Neural cell (in vitro differentiated cells): ENCODE measurements around the gene NCOA7.

ENCODE experiments used
- EP300 ChIP-seq: fragments of 450-650 bp; conservative IDR thresholded peaks from 2 replicates; pipeline ENCODE4 v1.6.1; 2014; ENCODE audit warnings: antibody characterized with exemption, mild to moderate bottlenecking, moderate library complexity; ENCODE audit not compliant: poor library complexity, severe bottlenecking
- EZH2 ChIP-seq: fragments of 200-600, 300-800 bp; shearing (Covaris generic), sonication (generic); IDR thresholded peaks from 2 replicates; pipeline ENCODE4 v1.6.1; 2014; ENCODE audit warnings: antibody characterized with exemption, low read length, borderline replicate concordance, mild to moderate bottlenecking; ENCODE audit not compliant: insufficient read depth, poor library complexity, severe bottlenecking
- MXI1 ChIP-seq: fragments of 450-650 bp; conservative IDR thresholded peaks from 2 replicates; pipeline ENCODE4 v1.6.1; 2014; ENCODE audit warnings: antibody characterized with exemption, mild to moderate bottlenecking; ENCODE audit not compliant: poor library complexity, severe bottlenecking
- POLR2AphosphoS5 ChIP-seq: IDR thresholded peaks from 2 replicates; pipeline ENCODE4 v1.6.1; 2012
- RAD21 ChIP-seq: fragments of 450-650 bp; conservative IDR thresholded peaks from 2 replicates; pipeline ENCODE4 v1.6.1; 2014; ENCODE audit warnings: antibody characterized with exemption, mild to moderate bottlenecking, moderate library complexity
- REST ChIP-seq: IDR thresholded peaks from 2 replicates; pipeline ENCODE4 v1.6.1; 2012; ENCODE audit warnings: borderline replicate concordance
- SMC3 ChIP-seq: fragments of 450-650 bp; conservative IDR thresholded peaks from 2 replicates; pipeline ENCODE4 v1.6.1; 2014; ENCODE audit warnings: antibody characterized with exemption, mild to moderate bottlenecking, moderate library complexity; ENCODE audit not compliant: poor library complexity
- TAF1 ChIP-seq: IDR thresholded peaks from 2 replicates; pipeline ENCODE4 v1.6.1; 2012; ENCODE audit warnings: low read depth
- TF ChIP-seq, protein P1 (sequence below): fragments of 450-650 bp; IDR thresholded peaks from 2 replicates; pipeline ENCODE4 v1.5.1; 2014; ENCODE audit warnings: antibody characterized with exemption, mild to moderate bottlenecking, moderate library complexity; ENCODE audit not compliant: poor library complexity, severe bottlenecking

- TF ChIP-seq POLR2AphosphoS5 (no peak), RAD21 (no peak), EP300 (no peak), EZH2 (no peak), TAF1 (no peak), SMC3 (no peak), REST (no peak), MXI1 (no peak)
- TF ChIP-seq, protein P1, sequence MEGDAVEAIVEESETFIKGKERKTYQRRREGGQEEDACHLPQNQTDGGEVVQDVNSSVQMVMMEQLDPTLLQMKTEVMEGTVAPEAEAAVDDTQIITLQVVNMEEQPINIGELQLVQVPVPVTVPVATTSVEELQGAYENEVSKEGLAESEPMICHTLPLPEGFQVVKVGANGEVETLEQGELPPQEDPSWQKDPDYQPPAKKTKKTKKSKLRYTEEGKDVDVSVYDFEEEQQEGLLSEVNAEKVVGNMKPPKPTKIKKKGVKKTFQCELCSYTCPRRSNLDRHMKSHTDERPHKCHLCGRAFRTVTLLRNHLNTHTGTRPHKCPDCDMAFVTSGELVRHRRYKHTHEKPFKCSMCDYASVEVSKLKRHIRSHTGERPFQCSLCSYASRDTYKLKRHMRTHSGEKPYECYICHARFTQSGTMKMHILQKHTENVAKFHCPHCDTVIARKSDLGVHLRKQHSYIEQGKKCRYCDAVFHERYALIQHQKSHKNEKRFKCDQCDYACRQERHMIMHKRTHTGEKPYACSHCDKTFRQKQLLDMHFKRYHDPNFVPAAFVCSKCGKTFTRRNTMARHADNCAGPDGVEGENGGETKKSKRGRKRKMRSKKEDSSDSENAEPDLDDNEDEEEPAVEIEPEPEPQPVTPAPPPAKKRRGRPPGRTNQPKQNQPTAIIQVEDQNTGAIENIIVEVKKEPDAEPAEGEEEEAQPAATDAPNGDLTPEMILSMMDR = no peak
Observed at GRCh38 chr6:125742024-125742423, 48.7 kb upstream of the NCOA7 start.
